ENCODE results near the gene CCDC24.

DNA sequence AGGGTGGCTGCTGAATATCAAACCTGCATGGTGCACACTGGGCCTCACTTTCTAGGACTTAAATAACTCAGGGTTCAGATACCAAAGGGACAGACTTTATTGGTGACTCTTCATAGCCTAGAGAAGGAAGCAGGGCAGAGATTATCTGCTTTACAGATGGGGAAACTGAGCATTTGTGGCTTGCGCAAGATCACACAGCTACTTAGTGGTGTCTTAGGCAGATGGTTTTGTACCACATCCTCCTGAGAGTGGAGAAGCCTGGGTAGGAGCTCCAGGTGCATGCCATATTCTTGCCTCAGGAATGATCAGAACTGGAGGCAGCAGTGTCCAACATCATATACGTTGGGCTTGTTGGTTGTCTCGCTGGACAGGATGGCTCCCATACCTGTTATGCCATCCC, 28.4 kb upstream of the CCDC24 start:
- TF ChIP-seq, protein P1, sequence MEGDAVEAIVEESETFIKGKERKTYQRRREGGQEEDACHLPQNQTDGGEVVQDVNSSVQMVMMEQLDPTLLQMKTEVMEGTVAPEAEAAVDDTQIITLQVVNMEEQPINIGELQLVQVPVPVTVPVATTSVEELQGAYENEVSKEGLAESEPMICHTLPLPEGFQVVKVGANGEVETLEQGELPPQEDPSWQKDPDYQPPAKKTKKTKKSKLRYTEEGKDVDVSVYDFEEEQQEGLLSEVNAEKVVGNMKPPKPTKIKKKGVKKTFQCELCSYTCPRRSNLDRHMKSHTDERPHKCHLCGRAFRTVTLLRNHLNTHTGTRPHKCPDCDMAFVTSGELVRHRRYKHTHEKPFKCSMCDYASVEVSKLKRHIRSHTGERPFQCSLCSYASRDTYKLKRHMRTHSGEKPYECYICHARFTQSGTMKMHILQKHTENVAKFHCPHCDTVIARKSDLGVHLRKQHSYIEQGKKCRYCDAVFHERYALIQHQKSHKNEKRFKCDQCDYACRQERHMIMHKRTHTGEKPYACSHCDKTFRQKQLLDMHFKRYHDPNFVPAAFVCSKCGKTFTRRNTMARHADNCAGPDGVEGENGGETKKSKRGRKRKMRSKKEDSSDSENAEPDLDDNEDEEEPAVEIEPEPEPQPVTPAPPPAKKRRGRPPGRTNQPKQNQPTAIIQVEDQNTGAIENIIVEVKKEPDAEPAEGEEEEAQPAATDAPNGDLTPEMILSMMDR (IDR thresholded peaks at IDR 0.05) = no peak
- TF ChIP-seq POLR2A (IDR thresholded peaks at IDR 0.05) = no peak
